Measurements from ENCODE around the gene CHD5. TPM values are rescaled to one million over a fixed set of nuclear protein-coding genes. Genes with fewer than 3 reads are reported as not detected.

Gene CHD5
- total RNA-seq, 1 experiment from 2014 or later = 6.1 TPM

- TF ChIP-seq CBX3 (IDR thresholded peaks at IDR 0.05; ENCODE audit: low read depth) (no peak), POLR2AphosphoS5 (IDR thresholded peaks at IDR 0.05; ENCODE audit: low read depth, low read length) (no peak), EZH2 (IDR thresholded peaks at IDR 0.05) (no peak)
These were observed 98.2 kb downstream of the CHD5 start for GRCh38 chr1:6081901-6082300.

DNA sequence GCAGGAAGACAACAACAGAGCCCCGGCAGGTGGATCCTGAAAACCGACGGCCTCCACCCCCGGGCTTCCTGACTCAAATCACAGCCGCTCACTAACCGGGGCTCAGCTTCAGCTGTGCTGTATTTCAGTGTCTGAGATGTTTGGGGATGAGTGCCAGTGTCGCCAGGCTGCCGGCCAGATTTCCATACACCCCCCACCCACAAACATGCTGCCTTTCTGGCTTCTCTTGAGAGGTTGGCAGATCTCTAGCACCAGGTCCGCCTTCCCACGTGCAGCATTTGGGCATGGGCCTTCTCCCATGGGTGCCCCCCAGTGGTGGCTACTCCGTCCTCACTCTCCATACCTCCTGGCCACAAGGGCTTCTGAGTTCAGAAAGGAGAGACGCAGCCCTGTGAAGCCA is 99.7 kb downstream of the CHD5 start:
- no peaks in the 10 kb centered on the region for H3K9me2 ChIP-seq (ENCODE audit: insufficient read depth)
- ATAC-seq (peak; percentile 80), DNase-seq (ENCODE audit: low read depth, low spot score) (no peak)
- no peak overlapping the region for H3K9ac ChIP-seq (ENCODE audit: low read length)
- RAD21 ChIA-PET (ENCODE audit: low non-redundant PET in 1 of 2, low total read pairs in 2 of 2, uncharacterized antibody in 2 of 2, unreplicated experiment in 2 of 2) = no interaction called here
- peaks cover 0 to under 1% of the 10 kb centered on the region in 2 experiments; a peak in 2 of 4 replicates for H3K4me1 ChIP-seq (ENCODE audit: control insufficient read depth in 1 of 2, insufficient read depth in 2 of 2, low read length in 2 of 2)
- no peak overlapping the region for H3K4me2 ChIP-seq (ENCODE audit: low read length)
- H4K20me1 ChIP-seq (ENCODE audit: insufficient read depth) = no peaks in the 10 kb centered on the region
- intact Hi-C loops (cut with micrococcal nuclease) = no loop called here
- H3K27me3 ChIP-seq (ENCODE audit: insufficient read depth, low read length) = no peaks in the 10 kb centered on the region
- no peak overlapping the region for H3K27ac ChIP-seq (ENCODE audit: low read depth, low read length)
- H3K9me3 ChIP-seq (ENCODE audit: control insufficient read depth in 1 of 2, insufficient read depth in 1 of 2, low read depth in 1 of 2, low read length in 2 of 2) = no peaks in the 10 kb centered on the region
- no peak overlapping the region for H3K4me3 ChIP-seq (replicated peaks in 1 of 2; ENCODE audit: low read depth in 1 of 2, low read length in 2 of 2)
- H3K79me2 ChIP-seq (ENCODE audit: insufficient read depth, low read length) = no peaks in the 10 kb centered on the region
- no TSS peak for BruUV-seq (replicated peaks)
- no peak for TF ChIP-seq CBX3 (IDR thresholded peaks at IDR 0.05; ENCODE audit: low read depth)
- peak; percentile 14 to 43 (median 29); a peak in 4 of 6 replicates for TF ChIP-seq CTCF (IDR thresholded peaks at IDR 0.05 in 2 of 3, conservative IDR thresholded peaks at IDR 0.05 in 1 of 3; ENCODE audit: borderline replicate concordance in 1 of 3, insufficient read depth in 1 of 3, low read depth in 2 of 3, low read length in 2 of 3)
- POLR2A ChIA-PET = no interaction called here
- no peak overlapping the region for H2AFZ ChIP-seq (ENCODE audit: low read depth, low read length, poor library complexity, severe bottlenecking)
- CTCF ChIA-PET = interaction anchor here (0.8 kb wide), 1 partner anchor 27 kb away, joined by 3 read pairs; no protein-coding TSS in a partner anchor
- no peaks in the 10 kb centered on the region for H3K36me3 ChIP-seq (ENCODE audit: control insufficient read depth in 1 of 2, insufficient read depth in 2 of 2, low read length in 2 of 2)

More at GRCh38 chr1:6081901-6082300, 98.2 kb downstream of the CHD5 start:
- H3K9ac ChIP-seq (ENCODE audit: low read length) = no peak overlapping the region
- ATAC-seq (no peak), DNase-seq (ENCODE audit: low read depth, low spot score) (no peak)
- no TSS peak for BruUV-seq (replicated peaks)
- H3K4me2 ChIP-seq (ENCODE audit: low read length) = no peak overlapping the region
- H3K9me3 ChIP-seq (ENCODE audit: control insufficient read depth in 1 of 2, insufficient read depth in 1 of 2, low read depth in 1 of 2, low read length in 2 of 2) = no peaks in the 10 kb centered on the region
- ChIA-PET POLR2A (no interaction called here), CTCF (no interaction called here), RAD21 (ENCODE audit: low non-redundant PET in 1 of 2, low total read pairs in 2 of 2, uncharacterized antibody in 2 of 2, unreplicated experiment in 2 of 2) (no interaction called here)
- H3K36me3 ChIP-seq (ENCODE audit: control insufficient read depth in 1 of 2, insufficient read depth in 2 of 2, low read length in 2 of 2) = no peaks in the 10 kb centered on the region
- H3K27ac ChIP-seq (ENCODE audit: low read depth, low read length) = no peak overlapping the region
- H3K79me2 ChIP-seq (ENCODE audit: insufficient read depth, low read length) = no peaks in the 10 kb centered on the region
- no peaks in the 10 kb centered on the region for H3K27me3 ChIP-seq (ENCODE audit: insufficient read depth, low read length)
- no peaks in the 10 kb centered on the region for H3K4me1 ChIP-seq (ENCODE audit: control insufficient read depth in 1 of 2, insufficient read depth in 2 of 2, low read length in 2 of 2)
- H3K4me3 ChIP-seq (replicated peaks in 1 of 2; ENCODE audit: low read depth in 1 of 2, low read length in 2 of 2) = no peak overlapping the region
- intact Hi-C loops (cut with micrococcal nuclease) = no loop called here
- no peaks in the 10 kb centered on the region for H4K20me1 ChIP-seq (ENCODE audit: insufficient read depth)
- no peak overlapping the region for H2AFZ ChIP-seq (ENCODE audit: low read depth, low read length, poor library complexity, severe bottlenecking)
- no peaks in the 10 kb centered on the region for H3K9me2 ChIP-seq (ENCODE audit: insufficient read depth)
